ENCODE data around the gene TAPT1. TPM values are rescaled to one million over a fixed set of nuclear protein-coding genes. Genes with fewer than 3 reads are reported as not detected.

Gene TAPT1
- total RNA-seq, 1 experiment from 2014 or later: 17.3 TPM

GRCh38 chr4:16257611-16258010, 31.3 kb upstream of the TAPT1 start:
- DNase-seq (ENCODE audit: low read depth, low spot score): no peak
- intact Hi-C loops (cut with micrococcal nuclease; ENCODE audit: unreplicated experiment): no loop called here
- H3K27ac ChIP-seq (ENCODE audit: low read length): no peak overlapping the region
- BruUV-seq (replicated peaks): no TSS peak
- ChIA-PET CTCF (no interaction called here), POLR2A (no interaction called here)
- H3K36me3 ChIP-seq (ENCODE audit: control insufficient read depth, insufficient read depth, low read length): no peaks in the 10 kb centered on the region
- no peaks in the 10 kb centered on the region for H3K27me3 ChIP-seq (ENCODE audit: control insufficient read depth, insufficient read depth, low read length)
- H3K4me1 ChIP-seq (ENCODE audit: control insufficient read depth, insufficient read depth, low read length): no peaks in the 10 kb centered on the region
- TF ChIP-seq POLR2AphosphoS5 (IDR thresholded peaks at IDR 0.05; ENCODE audit: low read depth, low read length): no peak
- no peak for TF ChIP-seq REST (IDR thresholded peaks at IDR 0.05; ENCODE audit: insufficient read depth in 1 of 2, low read depth in 2 of 2, low read length in 1 of 2)
- TF ChIP-seq CTCF (IDR thresholded peaks at IDR 0.05): no peak
- TF ChIP-seq TCF7L2 (IDR thresholded peaks at IDR 0.05; ENCODE audit: low read depth, low read length): no peak
- no peak for TF ChIP-seq SIN3A (IDR thresholded peaks at IDR 0.05; ENCODE audit: borderline replicate concordance, insufficient read depth, low read depth, low read length)
- no peak overlapping the region for H3K4me3 ChIP-seq (ENCODE audit: low read depth in 2 of 2, low read length in 2 of 2)
- in situ Hi-C loops (cut with HindIII; ENCODE audit: low pct_unique_long_range_greater_than_20kb, low sequenced_read_pairs): no loop called here
- ATAC-seq: no peak
- H3K9me3 ChIP-seq (ENCODE audit: control insufficient read depth, insufficient read depth, low read depth, low read length): no peaks in the 10 kb centered on the region

- Histone ChIP-seq H3K27ac (ENCODE audit: low read length) (no peak overlapping the region), H3K27me3 (ENCODE audit: control insufficient read depth, insufficient read depth, low read length) (no peaks in the 10 kb centered on the region), H3K4me1 (ENCODE audit: control insufficient read depth, insufficient read depth, low read length) (no peaks in the 10 kb centered on the region), H3K36me3 (ENCODE audit: control insufficient read depth, insufficient read depth, low read length) (no peaks in the 10 kb centered on the region), H3K9me3 (ENCODE audit: control insufficient read depth, insufficient read depth, low read depth, low read length) (no peaks in the 10 kb centered on the region), H3K4me3 (ENCODE audit: low read depth in 2 of 2, low read length in 2 of 2) (no peak overlapping the region)
- intact Hi-C loops (cut with micrococcal nuclease; ENCODE audit: unreplicated experiment) (no loop called here), in situ Hi-C loops (cut with HindIII; ENCODE audit: low pct_unique_long_range_greater_than_20kb, low sequenced_read_pairs) (no loop called here)
- DNase-seq (ENCODE audit: low read depth, low spot score): no peak
- no peak for TF ChIP-seq SIN3A (IDR thresholded peaks at IDR 0.05; ENCODE audit: borderline replicate concordance, insufficient read depth, low read depth, low read length)
- TF ChIP-seq TCF7L2 (IDR thresholded peaks at IDR 0.05; ENCODE audit: low read depth, low read length): no peak
- no peak for TF ChIP-seq CTCF (IDR thresholded peaks at IDR 0.05)
- no peak for TF ChIP-seq POLR2AphosphoS5 (IDR thresholded peaks at IDR 0.05; ENCODE audit: low read depth, low read length)
- TF ChIP-seq REST (IDR thresholded peaks at IDR 0.05; ENCODE audit: insufficient read depth in 1 of 2, low read depth in 2 of 2, low read length in 1 of 2): no peak
- no peak for ATAC-seq
- no TSS peak for BruUV-seq (replicated peaks)
- ChIA-PET POLR2A (no interaction called here), CTCF (no interaction called here)
Observed at GRCh38 chr4:16256343-16256742, 30.1 kb upstream of the TAPT1 start.
